Endodermal cell (in vitro differentiated cells): ENCODE measurements around the gene PHLDB2. TPM values are rescaled to one million over a fixed set of nuclear protein-coding genes. Genes with fewer than 3 reads are reported as not detected.

Experiments
- DNase-seq: peaks from one replicate; pipeline ENCODE4 v3.0.0-alpha.2; 2017
- H3K27ac ChIP-seq: 2 replicates; pipeline ENCODE4 v1.5.1; 2013; ENCODE audit warnings: mild to moderate bottlenecking, low read depth, low read length, moderate library complexity
- H3K27me3 ChIP-seq: 2 replicates; pipeline ENCODE4 v1.6.1; 2013; ENCODE audit warnings: mild to moderate bottlenecking, low read length, moderate library complexity; ENCODE audit not compliant: insufficient read depth, control insufficient read depth, poor library complexity, severe bottlenecking
- H3K36me3 ChIP-seq: 2 replicates; pipeline ENCODE4 v1.7.0; 2013; ENCODE audit warnings: mild to moderate bottlenecking, low read length, moderate library complexity; ENCODE audit not compliant: control insufficient read depth, insufficient read depth
- H3K4me1 ChIP-seq: one replicate; pipeline ENCODE4 v1.7.0; 2013; ENCODE audit warnings: low read length; ENCODE audit not compliant: control insufficient read depth, insufficient read depth
- H3K4me3 ChIP-seq: 2 replicates; pipeline ENCODE4 v1.5.1; 2013; ENCODE audit warnings: mild to moderate bottlenecking, low read length, moderate library complexity
- H3K9ac ChIP-seq: 2 replicates; pipeline ENCODE4 v1.6.1; 2013; ENCODE audit warnings: mild to moderate bottlenecking, low read length, moderate library complexity; ENCODE audit not compliant: poor library complexity, severe bottlenecking; ENCODE audit errors: extremely low read depth
- H3K9me3 ChIP-seq: 2 replicates; pipeline ENCODE4 v1.6.1; 2013; ENCODE audit warnings: mild to moderate bottlenecking, low read length, moderate library complexity; ENCODE audit not compliant: control insufficient read depth
- H3K27ac Mint-ChIP-seq: 2 replicates; pipeline ENCODE4 v1.8.0; 2020; ENCODE audit warnings: mixed read lengths
- H3K27me3 Mint-ChIP-seq: 2 replicates; pipeline ENCODE4 v1.8.0; 2021; ENCODE audit warnings: mild to moderate bottlenecking, mixed read lengths; ENCODE audit not compliant: insufficient read depth
- H3K36me3 Mint-ChIP-seq: 2 replicates; pipeline ENCODE4 v1.8.0; 2020; ENCODE audit warnings: low read depth, mixed read lengths
- H3K4me1 Mint-ChIP-seq: 2 replicates; pipeline ENCODE4 v1.8.0; 2020; ENCODE audit warnings: mixed read lengths
- H3K4me3 Mint-ChIP-seq: 2 replicates; pipeline ENCODE4 v1.8.0; 2020; ENCODE audit warnings: mild to moderate bottlenecking, moderate library complexity, mixed read lengths
- H3K9me3 Mint-ChIP-seq: 2 replicates; pipeline ENCODE4 v1.8.0; 2020; ENCODE audit warnings: mild to moderate bottlenecking, mixed read lengths
- WGBS, 2 experiments: methylation state at CpG; one replicate each; pipeline versions ENCODE4 v1.1.5 to v1.1.7; 2013; ENCODE audit warnings: missing lambda C conversion rate in 2 of 2, mixed read lengths in 1 of 2; ENCODE audit not compliant: insufficient coverage in 1 of 2, insufficient read length in 1 of 2; 5-methylcytosine and 5-hydroxymethylcytosine counted together
- total RNA-seq, 2 donors: library from RNA; stranded (reverse); fragmentation: NEBNext Ultra II Directional in 1 of 2; extraction: Animal tissue kit (Norgen Biotek cat#: 25700) in 1 of 2; gene quantifications; 2 replicates in 1 of 2; 3 replicates in 1 of 2; pipeline ENCODE4 v1.2.1, GENCODE V29; 2021
- TF ChIP-seq, protein P1 (sequence below): fragments of 200-600 bp; sonication (generic); conservative IDR thresholded peaks from 2 replicates; pipeline ENCODE4 v1.5.0; 2021; ENCODE audit warnings: antibody characterized with exemption, mild to moderate bottlenecking

The PHLDB2 gene
- total RNA-seq, 2 donors from 2014 or later = 59.5 to 67.4 TPM

DNA sequence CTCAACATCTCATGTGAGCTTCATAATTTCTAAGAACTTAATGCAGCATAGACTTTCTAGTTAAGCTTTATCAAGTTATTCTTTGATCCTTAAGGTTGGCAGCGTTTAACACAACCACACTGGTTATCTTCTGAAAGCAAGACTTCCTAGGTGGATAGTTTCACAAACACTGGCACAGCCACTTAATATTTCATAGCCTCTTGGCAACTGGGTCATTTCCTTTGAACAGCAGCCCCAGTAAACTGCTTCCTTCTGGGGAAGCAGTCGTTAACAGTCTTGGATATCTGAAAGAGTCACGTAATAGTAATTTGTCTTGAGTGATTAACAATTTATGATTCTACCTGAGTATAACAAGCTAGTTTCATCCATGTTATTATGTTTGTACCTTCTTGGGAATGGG is 73.9 kb downstream of the PHLDB2 start:
- H3K9ac ChIP-seq = no peak overlapping the region
- H3K27ac Mint-ChIP-seq = no peak overlapping the region
- H3K27me3 ChIP-seq = no peaks in the 10 kb centered on the region
- TF ChIP-seq, protein P1, sequence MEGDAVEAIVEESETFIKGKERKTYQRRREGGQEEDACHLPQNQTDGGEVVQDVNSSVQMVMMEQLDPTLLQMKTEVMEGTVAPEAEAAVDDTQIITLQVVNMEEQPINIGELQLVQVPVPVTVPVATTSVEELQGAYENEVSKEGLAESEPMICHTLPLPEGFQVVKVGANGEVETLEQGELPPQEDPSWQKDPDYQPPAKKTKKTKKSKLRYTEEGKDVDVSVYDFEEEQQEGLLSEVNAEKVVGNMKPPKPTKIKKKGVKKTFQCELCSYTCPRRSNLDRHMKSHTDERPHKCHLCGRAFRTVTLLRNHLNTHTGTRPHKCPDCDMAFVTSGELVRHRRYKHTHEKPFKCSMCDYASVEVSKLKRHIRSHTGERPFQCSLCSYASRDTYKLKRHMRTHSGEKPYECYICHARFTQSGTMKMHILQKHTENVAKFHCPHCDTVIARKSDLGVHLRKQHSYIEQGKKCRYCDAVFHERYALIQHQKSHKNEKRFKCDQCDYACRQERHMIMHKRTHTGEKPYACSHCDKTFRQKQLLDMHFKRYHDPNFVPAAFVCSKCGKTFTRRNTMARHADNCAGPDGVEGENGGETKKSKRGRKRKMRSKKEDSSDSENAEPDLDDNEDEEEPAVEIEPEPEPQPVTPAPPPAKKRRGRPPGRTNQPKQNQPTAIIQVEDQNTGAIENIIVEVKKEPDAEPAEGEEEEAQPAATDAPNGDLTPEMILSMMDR = no peak
- no peak overlapping the region for H3K4me3 Mint-ChIP-seq
- peaks cover 37% of the 10 kb centered on the region for H3K36me3 Mint-ChIP-seq
- 98 to 100% methylated on average over 1 to 3 of the region's 3 CpGs for WGBS, 2 experiments
- no peaks in the 10 kb centered on the region for H3K4me1 ChIP-seq
- no peaks in the 10 kb centered on the region for H3K27me3 Mint-ChIP-seq
- H3K27ac ChIP-seq = no peak overlapping the region
- peaks cover 76% of the 10 kb centered on the region for H3K36me3 ChIP-seq
- H3K4me1 Mint-ChIP-seq = peaks cover 2% of the 10 kb centered on the region
- no peaks in the 10 kb centered on the region for H3K9me3 Mint-ChIP-seq
- H3K4me3 ChIP-seq = no peak overlapping the region
- peaks cover 15% of the 10 kb centered on the region for H3K9me3 ChIP-seq
- no peak for DNase-seq

DNA sequence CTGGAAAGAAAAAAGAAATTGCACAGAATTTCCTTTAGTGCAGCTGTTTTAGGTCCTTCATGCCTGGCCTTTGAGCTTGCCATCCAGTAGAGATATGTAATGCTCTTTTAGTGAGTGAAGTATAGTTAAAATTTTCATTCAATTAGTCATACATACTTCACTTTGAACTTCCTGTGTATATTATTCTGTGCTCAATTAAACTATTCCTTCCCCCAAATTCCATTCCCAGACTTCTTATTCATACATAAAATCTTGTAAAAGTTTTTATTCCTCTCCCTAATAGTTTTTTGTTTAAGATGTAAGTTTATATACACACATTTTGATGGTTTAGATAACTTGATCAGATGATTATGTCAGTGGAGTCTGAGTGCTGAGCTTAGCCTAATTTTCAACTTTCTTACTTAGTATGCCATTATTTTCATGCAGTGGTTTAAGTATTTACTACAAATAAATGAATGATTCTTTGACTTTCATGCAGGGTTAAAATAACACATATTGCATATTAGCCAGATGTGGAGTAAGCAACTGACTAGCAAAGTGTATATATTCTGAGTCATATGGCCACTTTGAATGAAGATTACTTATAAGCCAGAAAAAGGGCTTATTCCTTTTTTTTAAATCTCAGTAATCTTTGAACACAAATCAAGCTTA is 77.3 kb downstream of the PHLDB2 start:
- Mint-ChIP-seq H3K4me3 (no peak overlapping the region), H3K4me1 (peaks cover 2% of the 10 kb centered on the region), H3K27me3 (no peaks in the 10 kb centered on the region), H3K36me3 (peaks cover 58% of the 10 kb centered on the region), H3K27ac (no peak overlapping the region), H3K9me3 (no peaks in the 10 kb centered on the region)
- TF ChIP-seq, protein P1 = no peak
- no peak for DNase-seq
- Histone ChIP-seq H3K9ac (no peak overlapping the region), H3K4me3 (no peak overlapping the region), H3K9me3 (peaks cover 15% of the 10 kb centered on the region), H3K4me1 (no peaks in the 10 kb centered on the region), H3K36me3 (peaks cover 89% of the 10 kb centered on the region), H3K27ac (no peak overlapping the region), H3K27me3 (no peaks in the 10 kb centered on the region)

DNA sequence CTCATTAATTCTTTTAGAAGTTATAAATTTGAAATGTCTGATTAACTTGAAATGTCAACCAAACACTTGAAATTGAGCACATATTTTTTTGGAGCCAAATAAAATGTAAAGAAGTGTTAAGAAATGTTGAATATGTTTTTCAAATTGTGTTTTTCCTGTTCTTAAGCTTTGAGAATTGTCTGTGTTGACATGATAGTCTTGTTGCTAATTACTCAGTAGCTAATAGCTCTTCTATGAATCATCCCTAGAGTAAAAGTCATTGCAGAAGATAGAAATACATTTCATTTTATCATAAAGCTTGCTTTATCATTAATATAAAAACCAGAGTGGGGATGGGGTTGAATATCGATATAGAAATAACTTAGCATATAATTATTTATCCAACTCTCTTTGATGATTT is 77.9 kb downstream of the PHLDB2 start:
- Histone ChIP-seq H3K9me3 (peaks cover 15% of the 10 kb centered on the region), H3K9ac (no peak overlapping the region), H3K27me3 (no peaks in the 10 kb centered on the region), H3K27ac (no peak overlapping the region), H3K36me3 (peaks cover 88% of the 10 kb centered on the region), H3K4me1 (no peaks in the 10 kb centered on the region), H3K4me3 (no peak overlapping the region)
- no CpG with 5 or more reads among the region's 1 CpG for WGBS, 2 experiments
- DNase-seq = no peak
- Mint-ChIP-seq H3K36me3 (peaks cover 62% of the 10 kb centered on the region), H3K4me1 (peaks cover 2% of the 10 kb centered on the region), H3K27me3 (no peaks in the 10 kb centered on the region), H3K9me3 (no peaks in the 10 kb centered on the region), H3K4me3 (no peak overlapping the region), H3K27ac (no peak overlapping the region)
- TF ChIP-seq, protein P1 = no peak
